Right lobe of liver (tissue), 6 donors: ENCODE results near the gene TXNL1. TPM values are rescaled to one million over a fixed set of nuclear protein-coding genes. Genes with fewer than 3 reads are reported as not detected.

ENCODE experiments used
- ATAC-seq, 4 donors: fragments of 200-7000 bp; cut with Tn5 transposase; one replicate each; pipeline ENCODE4 v1.9.1; 2020; ENCODE audit warnings: mild to moderate bottlenecking in 4 of 4, moderate library complexity in 4 of 4
- DNase-seq, 3 donors: peaks; one replicate each; pipeline ENCODE4 v3.0.0-alpha.2; 2020
- H3K27ac ChIP-seq, 3 donors: fragments of 200-600 bp; one replicate each; pipeline ENCODE4 v1.8.0; 2022
- H3K27me3 ChIP-seq, 2 donors: fragments of 200-600 bp; one replicate each; pipeline ENCODE4 v1.8.0; 2022
- H3K36me3 ChIP-seq, 4 donors: fragments of 200-600 bp; sonication (generic) in 1 of 4; one replicate each; pipeline versions ENCODE4 v1.5.1 to v1.8.0; 2017 to 2022; ENCODE audit warnings: control low read depth in 1 of 4
- H3K4me1 ChIP-seq, 4 donors: fragments of 200-600 bp; sonication (generic) in 1 of 4; one replicate each; pipeline versions ENCODE4 v1.5.1 to v1.8.0; 2017 to 2022; ENCODE audit warnings: control low read depth in 1 of 4
- H3K4me3 ChIP-seq, 3 donors: fragments of 200-600 bp; one replicate each; pipeline ENCODE4 v1.8.0; 2022
- H3K9me3 ChIP-seq, 4 donors: fragments of 200-600 bp; sonication (generic) in 1 of 4; one replicate each; pipeline versions ENCODE4 v1.5.1 to v1.8.0; 2017 to 2022; ENCODE audit warnings: control low read depth in 1 of 4
- POLR2A ChIP-seq: fragments of 450-650 bp; IDR thresholded peaks from one replicate; pipeline ENCODE4 v1.6.1; 2017; ENCODE audit warnings: antibody characterized with exemption, mild to moderate bottlenecking
- WGBS: methylation state at CpG from one replicate; pipeline ENCODE4 v1.1.6; 2018; ENCODE audit warnings: low coverage, low lambda C conversion rate; ENCODE audit not compliant: insufficient coverage; ENCODE audit errors: missing lambda C conversion rate; 5-methylcytosine and 5-hydroxymethylcytosine counted together
- intact Hi-C, 2 donors: fragments of 100-400 bp; cut with DNase I; formaldehyde crosslinking; loops; one replicate each; pipeline versions ENCODE4 v1.11.2 to v1.14.1; 2022
- total RNA-seq, 6 experiments: library from RNA; depleted of rRNA in 2 of 6; stranded (reverse); fragments of >200 nt in 2 of 6; fragmentation: NEBNext Ultra II Directional in 3 of 6; extraction: Animal tissue kit (Norgen Biotek cat#: 25700) in 3 of 6; gene quantifications; one replicate each; pipeline versions ENCODE4 v1.1.0 to v1.2.4, GENCODE V29; 2016 to 2023
- TF ChIP-seq, protein P1 (sequence below), 4 donors: fragments of 200-600 bp in 3 of 4; fragments of 450-650 bp in 1 of 4; IDR thresholded peaks; one replicate each; pipeline versions ENCODE4 v1.5.1 to v1.8.0; 2016 to 2022; ENCODE audit warnings: antibody characterized with exemption in 4 of 4, mild to moderate bottlenecking in 2 of 4
- donor health status: DM: no; HTN: yes; CAD: no.
- donor health status: DM: no; HTN: no; CAD: no.
- donor health status: DM: no; HTN: no; CAD: no.
- donor health status: DM: no; HTN: yes; CAD: no.
- donor health status: DM: no; HTN: yes; CAD: no.

The TXNL1 gene
- total RNA-seq, 6 experiments from 2014 or later = 30.1 to 58.0 (median 42.8) TPM

DNA sequence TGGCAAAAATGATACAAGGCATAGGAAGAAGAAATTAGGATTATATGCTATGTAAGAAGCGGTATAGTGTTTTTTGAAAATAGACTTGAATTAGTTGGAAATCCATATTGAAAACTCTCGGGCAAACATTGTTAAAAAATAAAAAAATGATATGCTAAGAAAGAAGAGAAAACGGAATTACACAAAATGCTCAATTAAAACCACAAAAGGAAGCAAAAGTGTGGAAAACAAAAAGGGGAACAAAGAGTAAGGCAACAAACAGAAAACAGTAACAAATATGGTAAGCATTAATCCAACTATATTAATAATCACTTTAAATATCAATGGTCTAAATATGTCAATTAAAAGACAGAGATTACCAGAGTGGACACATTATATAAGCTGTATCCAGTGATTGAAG is 58.4 kb downstream of the TXNL1 start:
- H3K27me3 ChIP-seq = no peaks in the 10 kb centered on the region
- no peak for ATAC-seq
- no peaks in the 10 kb centered on the region for H3K36me3 ChIP-seq
- H3K9me3 ChIP-seq = no peaks in the 10 kb centered on the region
- TF ChIP-seq, protein P1, sequence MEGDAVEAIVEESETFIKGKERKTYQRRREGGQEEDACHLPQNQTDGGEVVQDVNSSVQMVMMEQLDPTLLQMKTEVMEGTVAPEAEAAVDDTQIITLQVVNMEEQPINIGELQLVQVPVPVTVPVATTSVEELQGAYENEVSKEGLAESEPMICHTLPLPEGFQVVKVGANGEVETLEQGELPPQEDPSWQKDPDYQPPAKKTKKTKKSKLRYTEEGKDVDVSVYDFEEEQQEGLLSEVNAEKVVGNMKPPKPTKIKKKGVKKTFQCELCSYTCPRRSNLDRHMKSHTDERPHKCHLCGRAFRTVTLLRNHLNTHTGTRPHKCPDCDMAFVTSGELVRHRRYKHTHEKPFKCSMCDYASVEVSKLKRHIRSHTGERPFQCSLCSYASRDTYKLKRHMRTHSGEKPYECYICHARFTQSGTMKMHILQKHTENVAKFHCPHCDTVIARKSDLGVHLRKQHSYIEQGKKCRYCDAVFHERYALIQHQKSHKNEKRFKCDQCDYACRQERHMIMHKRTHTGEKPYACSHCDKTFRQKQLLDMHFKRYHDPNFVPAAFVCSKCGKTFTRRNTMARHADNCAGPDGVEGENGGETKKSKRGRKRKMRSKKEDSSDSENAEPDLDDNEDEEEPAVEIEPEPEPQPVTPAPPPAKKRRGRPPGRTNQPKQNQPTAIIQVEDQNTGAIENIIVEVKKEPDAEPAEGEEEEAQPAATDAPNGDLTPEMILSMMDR (IDR thresholded peaks at IDR 0.05) = no peak
- no peak for TF ChIP-seq POLR2A
- DNase-seq = no peak
- 38% methylated on average over 3 of the region's 3 CpGs for WGBS
- intact Hi-C loops = no loop called here
- peaks cover 0 to 4% (median 1%) of the 10 kb centered on the region in 4 donors for H3K4me1 ChIP-seq
- no peak overlapping the region for H3K27ac ChIP-seq
- no peak overlapping the region for H3K4me3 ChIP-seq

DNA sequence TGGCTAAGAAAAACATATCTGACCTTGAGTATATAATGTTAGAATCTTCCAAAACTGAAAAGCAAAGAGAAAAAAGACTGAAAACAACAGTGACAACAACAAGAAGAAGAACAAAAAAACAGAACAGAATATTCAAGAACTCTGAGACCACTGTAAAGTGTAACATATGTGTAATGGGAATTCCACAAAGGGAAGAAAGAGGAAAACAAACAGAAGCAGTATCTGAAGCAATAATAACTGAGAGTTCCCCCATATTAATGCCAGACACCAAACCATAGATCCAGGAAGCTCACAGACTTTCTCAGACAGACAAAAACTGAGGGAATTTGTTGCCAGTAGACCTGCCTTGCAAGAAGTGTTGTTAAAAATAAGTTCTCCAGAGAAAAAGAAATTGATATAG is 58.9 kb downstream of the TXNL1 start:
- H3K27me3 ChIP-seq = no peaks in the 10 kb centered on the region
- H3K27ac ChIP-seq = no peak overlapping the region
- no peaks in the 10 kb centered on the region for H3K9me3 ChIP-seq
- TF ChIP-seq, protein P1 (IDR thresholded peaks at IDR 0.05) = no peak
- no peak for TF ChIP-seq POLR2A
- intact Hi-C loops = no loop called here
- DNase-seq = no peak
- ATAC-seq = no peak
- H3K36me3 ChIP-seq = no peaks in the 10 kb centered on the region
- peaks cover 0 to 10% (median 2%) of the 10 kb centered on the region in 4 donors for H3K4me1 ChIP-seq
- H3K4me3 ChIP-seq = no peak overlapping the region

DNA sequence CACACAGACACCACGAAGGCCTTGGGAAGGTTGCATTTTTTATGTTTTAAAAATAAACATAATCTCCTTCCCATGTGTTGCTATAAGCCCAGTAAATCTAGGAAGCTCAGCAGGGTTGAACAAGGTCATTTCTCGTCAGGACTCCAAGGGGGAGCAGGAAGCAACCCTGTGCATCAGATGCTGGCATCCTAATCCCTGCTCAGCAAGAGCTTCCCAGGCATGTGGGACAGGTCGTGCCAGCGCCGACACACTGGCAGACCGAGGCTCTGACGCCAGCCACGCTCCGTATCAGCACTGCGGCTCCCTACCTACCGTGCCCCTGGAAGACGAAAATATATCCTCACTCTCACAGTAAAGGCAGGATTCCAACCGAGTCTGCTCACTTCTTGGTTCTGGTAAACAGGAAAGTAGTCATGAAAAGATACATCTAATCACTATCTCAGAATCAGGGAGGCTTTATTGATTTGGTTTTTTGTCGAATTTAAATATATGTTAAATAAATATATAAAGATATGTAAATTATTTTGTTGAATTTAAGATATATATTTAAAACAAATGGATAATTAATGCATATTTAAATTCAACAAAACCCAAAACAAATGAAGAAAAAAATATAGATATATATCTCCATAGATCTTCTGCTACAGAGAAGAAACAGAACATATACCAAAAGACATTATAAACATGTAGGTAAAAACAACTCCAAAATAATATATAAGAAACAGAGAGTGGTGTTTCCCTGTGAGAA is 61.4 kb downstream of the TXNL1 start:
- intact Hi-C loops = no loop called here
- no peaks in the 10 kb centered on the region for H3K9me3 ChIP-seq

DNA sequence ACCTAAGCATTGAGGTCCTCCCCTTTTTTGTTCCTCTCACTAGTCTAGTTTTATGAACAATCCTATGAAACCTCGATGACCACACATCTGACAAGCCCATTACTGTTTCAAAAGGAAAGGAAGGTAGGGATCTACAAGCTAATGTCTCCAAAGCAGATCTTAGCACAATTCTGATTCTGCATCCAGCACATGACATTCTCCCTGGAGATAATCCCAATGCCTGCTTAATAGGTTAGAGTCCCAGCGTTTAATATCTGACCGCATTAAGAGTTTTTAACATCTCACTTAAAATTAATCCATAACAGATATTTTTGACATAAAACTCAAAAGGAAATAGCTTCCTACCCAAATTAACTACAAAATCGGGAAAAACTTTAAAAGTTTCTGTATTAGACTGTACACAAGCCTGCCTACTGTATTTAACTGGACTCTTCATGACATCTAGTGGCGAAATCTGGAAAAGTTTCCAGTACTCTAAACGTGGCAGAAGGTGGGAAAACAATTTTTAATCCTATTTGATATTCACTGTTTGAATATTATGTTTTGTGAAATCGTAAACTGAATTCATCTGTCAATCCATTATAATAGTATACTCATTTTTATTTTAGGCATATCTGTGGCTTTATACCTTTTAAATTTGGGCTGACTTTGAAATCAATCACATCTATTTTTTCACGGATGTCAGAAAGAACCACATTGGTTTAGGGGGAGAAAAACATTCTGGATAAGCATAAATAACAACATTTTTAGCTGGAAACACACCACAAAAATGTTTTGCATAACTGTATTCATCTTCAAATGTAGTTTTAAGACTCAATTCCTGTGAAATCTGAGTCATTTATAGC is 62.4 kb downstream of the TXNL1 start:
- Histone ChIP-seq H3K27ac (peak overlapping the region; percentile 3 to 38 (median 12)), H3K27me3 (no peaks in the 10 kb centered on the region), H3K4me1 (peaks cover 0 to 24% (median 2%) of the 10 kb centered on the region in 4 donors), H3K36me3 (no peaks in the 10 kb centered on the region), H3K4me3 (no peak overlapping the region), H3K9me3 (no peaks in the 10 kb centered on the region)
- DNase-seq = no peak
- whole genome bisulfite sequencing = 18% methylated on average over 8 of the region's 8 CpGs
- ATAC-seq = peak; percentile 74 to 85 (median 81)
- intact Hi-C loops = no loop called here
- no peak for TF ChIP-seq POLR2A
- TF ChIP-seq, protein P1 (IDR thresholded peaks at IDR 0.05) = peak; percentile 74 to 93 (median 77)

More for the DNA sequence above, 61.4 kb downstream of the TXNL1 start:
- 48% methylated on average over 14 of the region's 14 CpGs for WGBS
- DNase-seq = no peak
- peaks cover 0 to 15% (median 2%) of the 10 kb centered on the region in 4 donors for H3K4me1 ChIP-seq
- H3K27me3 ChIP-seq = no peaks in the 10 kb centered on the region
- H3K36me3 ChIP-seq = no peaks in the 10 kb centered on the region
- no peak overlapping the region for H3K4me3 ChIP-seq
- no peak for TF ChIP-seq POLR2A
- TF ChIP-seq, protein P1 (IDR thresholded peaks at IDR 0.05) = no peak
- peak; percentile 5 to 56 (median 30) for ATAC-seq
- peak overlapping the region in 1 of 3 donors; percentile 3 for H3K27ac ChIP-seq
